Measurements from ENCODE around the gene LAD1.

LAD1 gene

GRCh38 chr1:201420608-201421002 is 21.5 kb upstream of the LAD1 start:
- in situ Hi-C loops (cut with MboI; ENCODE audit: low pct_unique_long_range_greater_than_20kb, low sequenced_read_pairs, unreplicated experiment), result no loop called here
- no peak for DNase-seq (ENCODE audit: low spot score)

GRCh38 chr1:201419746-201420607 is 20.9 kb upstream of the LAD1 start:
- TF ChIP-seq CTCF (IDR thresholded peaks at IDR 0.05; ENCODE audit: extremely low read depth, insufficient read depth, missing control alignments), result no peak
- in situ Hi-C loops (cut with MboI; ENCODE audit: low pct_unique_long_range_greater_than_20kb, low sequenced_read_pairs, unreplicated experiment), result no loop called here
- DNase-seq (ENCODE audit: low spot score), result no peak

More at GRCh38 chr1:201420608-201421002, 21.5 kb upstream of the LAD1 start:
- TF ChIP-seq CTCF (IDR thresholded peaks at IDR 0.05; ENCODE audit: extremely low read depth, insufficient read depth, missing control alignments), result no peak

- in situ Hi-C loops (cut with MboI; ENCODE audit: low pct_unique_long_range_greater_than_20kb, low sequenced_read_pairs, unreplicated experiment), result no loop called here
- DNase-seq (ENCODE audit: low spot score), result no peak
- TF ChIP-seq CTCF (IDR thresholded peaks at IDR 0.05; ENCODE audit: extremely low read depth, insufficient read depth, missing control alignments), result no peak
Observed at GRCh38 chr1:201419256-201419655, 20.1 kb upstream of the LAD1 start.

- DNase-seq (ENCODE audit: low spot score), result no peak
- in situ Hi-C loops (cut with MboI; ENCODE audit: low pct_unique_long_range_greater_than_20kb, low sequenced_read_pairs, unreplicated experiment), result no loop called here
- no peak for TF ChIP-seq CTCF (IDR thresholded peaks at IDR 0.05; ENCODE audit: extremely low read depth, insufficient read depth, missing control alignments)
Observed at GRCh38 chr1:201418461-201418860, 19.3 kb upstream of the LAD1 start.

GRCh38 chr1:201414051-201414738 is 15.1 kb upstream of the LAD1 start:
- in situ Hi-C loops (cut with MboI; ENCODE audit: low pct_unique_long_range_greater_than_20kb, low sequenced_read_pairs, unreplicated experiment), result no loop called here
- TF ChIP-seq CTCF (IDR thresholded peaks at IDR 0.05; ENCODE audit: extremely low read depth, insufficient read depth, missing control alignments), result no peak
- DNase-seq (ENCODE audit: low spot score), result no peak

GRCh38 chr1:201411292-201411691 is 12.2 kb upstream of the LAD1 start:
- in situ Hi-C loops (cut with MboI; ENCODE audit: low pct_unique_long_range_greater_than_20kb, low sequenced_read_pairs, unreplicated experiment), result no loop called here
- TF ChIP-seq CTCF (IDR thresholded peaks at IDR 0.05; ENCODE audit: extremely low read depth, insufficient read depth, missing control alignments), result no peak
- no peak for DNase-seq (ENCODE audit: low spot score)
